ENCODE results near the gene LHX4. TPM values are rescaled to one million over a fixed set of nuclear protein-coding genes. Genes with fewer than 3 reads are reported as not detected.

The LHX4 gene
- polyA plus RNA-seq, 1 experiment, result 0.06 TPM

GRCh38 chr1:180277476-180278193, 47.6 kb downstream of the LHX4 start:
- H3K27me3 ChIP-seq (ENCODE audit: control insufficient read depth, insufficient read depth, low read length), result no peaks in the 10 kb centered on the region
- CTCF ChIA-PET, result interaction anchor here (0.9 to 1.0 kb wide), 2 partner anchors 10 to 24 kb away, joined by 3 read pairs; no protein-coding TSS in a partner anchor
- no peak for TF ChIP-seq CTCF (IDR thresholded peaks at IDR 0.05; ENCODE audit: insufficient read depth, low read depth, low read length)
- H3K4me3 ChIP-seq (ENCODE audit: low read depth, low read length), result no peak overlapping the region
- H3K36me3 ChIP-seq (ENCODE audit: control insufficient read depth, insufficient read depth, low read length), result peaks cover 4% of the 10 kb centered on the region
- POLR2A ChIA-PET, result no interaction called here
- DNase-seq (ENCODE audit: low read depth), result no peak

- ChIA-PET POLR2A (no interaction called here), CTCF (interaction anchor here (0.9 kb wide), 1 partner anchor 25 kb away, joined by 3 read pairs; no protein-coding TSS in a partner anchor)
- H3K36me3 ChIP-seq (ENCODE audit: control insufficient read depth, insufficient read depth, low read length), result peaks cover 4% of the 10 kb centered on the region
- no peak for TF ChIP-seq CTCF (IDR thresholded peaks at IDR 0.05; ENCODE audit: insufficient read depth, low read depth, low read length)
- no peak for DNase-seq (ENCODE audit: low read depth)
- H3K27me3 ChIP-seq (ENCODE audit: control insufficient read depth, insufficient read depth, low read length), result no peaks in the 10 kb centered on the region
- no peak overlapping the region for H3K4me3 ChIP-seq (ENCODE audit: low read depth, low read length)
These were observed 48.1 kb downstream of the LHX4 start for GRCh38 chr1:180278194-180278515.

- Histone ChIP-seq H3K36me3 (ENCODE audit: control insufficient read depth, insufficient read depth, low read length) (peaks cover 4% of the 10 kb centered on the region), H3K27me3 (ENCODE audit: control insufficient read depth, insufficient read depth, low read length) (no peaks in the 10 kb centered on the region), H3K4me3 (ENCODE audit: low read depth, low read length) (no peak overlapping the region)
- ChIA-PET POLR2A (no interaction called here), CTCF (interaction anchor here (0.9 kb wide), 1 partner anchor 26 kb away, joined by 3 read pairs; no protein-coding TSS in a partner anchor)
- no peak for DNase-seq (ENCODE audit: low read depth)
- TF ChIP-seq CTCF (IDR thresholded peaks at IDR 0.05; ENCODE audit: insufficient read depth, low read depth, low read length), result no peak
These were observed 48.7 kb downstream of the LHX4 start for GRCh38 chr1:180278596-180279395.

GRCh38 chr1:180279651-180280050, 49.6 kb downstream of the LHX4 start:
- POLR2A ChIA-PET, result no interaction called here

More at GRCh38 chr1:180279651-180280050, 49.6 kb downstream of the LHX4 start:
- CTCF ChIA-PET, result interaction anchor here (1.1 kb wide), 1 partner anchor 27 kb away, joined by 3 read pairs; no protein-coding TSS in a partner anchor
- DNase-seq (ENCODE audit: low read depth), result no peak
- Histone ChIP-seq H3K36me3 (ENCODE audit: control insufficient read depth, insufficient read depth, low read length) (peaks cover 3% of the 10 kb centered on the region), H3K27me3 (ENCODE audit: control insufficient read depth, insufficient read depth, low read length) (no peaks in the 10 kb centered on the region), H3K4me3 (ENCODE audit: low read depth, low read length) (no peak overlapping the region)
- no peak for TF ChIP-seq CTCF (IDR thresholded peaks at IDR 0.05; ENCODE audit: insufficient read depth, low read depth, low read length)

Data from BJ (cell line).